H9 (cell line): ENCODE data around the gene RGPD3. TPM values are rescaled to one million over a fixed set of nuclear protein-coding genes. Genes with fewer than 3 reads are reported as not detected.
"Not testable (repeated sequence)": the region's sequence is repeated elsewhere in the genome, so short reads cannot be mapped to it uniquely, and the experiment has no call there.

Source experiments
- DNase-seq: peaks from one replicate; pipeline ENCODE4 v3.0.0-alpha.2; 2017
- H2AFZ ChIP-seq: one replicate; pipeline ENCODE4 v1.6.1; 2013; ENCODE audit warnings: mild to moderate bottlenecking, low read length, control low read depth, moderate library complexity
- H2AK5ac ChIP-seq: 2 replicates; pipeline ENCODE4 v1.6.1; 2013; ENCODE audit warnings: low read length, control low read depth, mixed read lengths; ENCODE audit not compliant: insufficient read length
- H2BK120ac ChIP-seq: one replicate; pipeline ENCODE4 v1.6.1; 2013; ENCODE audit warnings: low read depth, mild to moderate bottlenecking, low read length, control low read depth, inconsistent platforms; ENCODE audit not compliant: poor library complexity, severe bottlenecking
- H2BK12ac ChIP-seq: 2 replicates; pipeline ENCODE4 v1.6.1; 2013; ENCODE audit warnings: low read length, control low read depth, mixed read lengths, low read depth; ENCODE audit not compliant: insufficient read length
- H2BK15ac ChIP-seq: 2 replicates; pipeline ENCODE4 v1.6.1; 2013; ENCODE audit warnings: low read depth, low read length, control low read depth
- H2BK20ac ChIP-seq: one replicate; pipeline ENCODE4 v1.6.1; 2013; ENCODE audit warnings: low read depth, mild to moderate bottlenecking, low read length, control low read depth, inconsistent platforms; ENCODE audit not compliant: poor library complexity, severe bottlenecking
- H2BK5ac ChIP-seq: 2 replicates; pipeline ENCODE4 v1.6.1; 2013; ENCODE audit warnings: low read length, control low read depth, mixed read lengths; ENCODE audit not compliant: insufficient read length
- H3K14ac ChIP-seq: 2 replicates; pipeline ENCODE4 v1.6.1; 2013; ENCODE audit warnings: low read length, control low read depth; ENCODE audit not compliant: insufficient read depth
- H3K18ac ChIP-seq: 2 replicates; pipeline ENCODE4 v1.6.1; 2013; ENCODE audit warnings: low read depth, mild to moderate bottlenecking, mixed read lengths, low read length, control low read depth; ENCODE audit not compliant: insufficient read length
- H3K23ac ChIP-seq: 2 replicates; pipeline ENCODE4 v1.6.1; 2013; ENCODE audit warnings: low read length, control low read depth, mixed read lengths, low read depth; ENCODE audit not compliant: insufficient read length
- H3K23me2 ChIP-seq: 2 replicates; pipeline ENCODE4 v1.6.1; 2013; ENCODE audit warnings: low read depth, mild to moderate bottlenecking, mixed read lengths, low read length, control low read depth; ENCODE audit not compliant: insufficient read length, poor library complexity, severe bottlenecking
- H3K27ac ChIP-seq: 2 replicates; pipeline ENCODE4 v1.5.1; 2013; ENCODE audit warnings: low read length, control low read depth, mixed read lengths, low read depth; ENCODE audit not compliant: insufficient read length
- H3K27me3 ChIP-seq: 2 replicates; pipeline ENCODE4 v1.6.1; 2013; ENCODE audit warnings: low read length, control low read depth, inconsistent platforms; ENCODE audit not compliant: insufficient read depth
- H3K4ac ChIP-seq: 2 replicates; pipeline ENCODE4 v1.6.1; 2013; ENCODE audit warnings: low read depth, mild to moderate bottlenecking, control low read depth, inconsistent platforms, low read length, moderate library complexity
- H3K4me1 ChIP-seq: 2 replicates; pipeline ENCODE4 v1.6.1; 2013; ENCODE audit warnings: low read length, control low read depth, inconsistent platforms; ENCODE audit not compliant: insufficient read depth
- H3K4me2 ChIP-seq: 2 replicates; pipeline ENCODE4 v1.6.1; 2013; ENCODE audit warnings: low read length, control low read depth, mixed read lengths; ENCODE audit not compliant: insufficient read length, insufficient read depth
- H3K56ac ChIP-seq: 2 replicates; pipeline ENCODE4 v1.6.1; 2013; ENCODE audit warnings: low read depth, mild to moderate bottlenecking, mixed read lengths, low read length, control low read depth; ENCODE audit not compliant: insufficient read length
- H3K79me1 ChIP-seq: 2 replicates; pipeline ENCODE4 v1.6.1; 2013; ENCODE audit warnings: low read depth, mild to moderate bottlenecking, moderate library complexity, low read length, control low read depth, inconsistent platforms; ENCODE audit not compliant: insufficient read depth, poor library complexity, severe bottlenecking
- H3K79me2 ChIP-seq: 2 replicates; pipeline ENCODE4 v1.6.1; 2013; ENCODE audit warnings: low read length, control low read depth, inconsistent platforms; ENCODE audit not compliant: insufficient read depth
- H3K9ac ChIP-seq: 2 replicates; pipeline ENCODE4 v1.6.1; 2013; ENCODE audit warnings: low read length, control low read depth, mixed read lengths; ENCODE audit not compliant: insufficient read length; ENCODE audit errors: extremely low read depth
- H3K9me3 ChIP-seq: one replicate; pipeline ENCODE4 v1.6.1; 2013; ENCODE audit warnings: low read depth, low read length, inconsistent platforms; ENCODE audit not compliant: control insufficient read depth
- H3T11ph ChIP-seq: one replicate; pipeline ENCODE4 v1.6.1; 2013; ENCODE audit warnings: mild to moderate bottlenecking, low read length, control low read depth, inconsistent platforms
- H4K20me1 ChIP-seq: one replicate; pipeline ENCODE4 v1.6.1; 2013; ENCODE audit not compliant: control insufficient read depth, insufficient read length, insufficient read depth
- H4K5ac ChIP-seq: 2 replicates; pipeline ENCODE4 v1.6.1; 2013; ENCODE audit warnings: low read depth, mild to moderate bottlenecking, mixed read lengths, low read length, control low read depth; ENCODE audit not compliant: insufficient read length
- H4K8ac ChIP-seq: replicated peaks from 2 replicates; pipeline ENCODE4 v1.6.1; 2013; ENCODE audit warnings: low read length, control low read depth, mixed read lengths, low read depth; ENCODE audit not compliant: insufficient read length
- H4K91ac ChIP-seq: 2 replicates; pipeline ENCODE4 v1.6.1; 2013; ENCODE audit warnings: low read depth, mild to moderate bottlenecking, moderate library complexity, mixed read lengths, low read length, control low read depth; ENCODE audit not compliant: insufficient read length
- H3K27ac Mint-ChIP-seq, 3 experiments: 2 replicates in 2 of 3; 3 replicates in 1 of 3; pipeline ENCODE4 v1.8.0; 2020 to 2021; ENCODE audit warnings: mixed read lengths in 3 of 3, mild to moderate bottlenecking in 1 of 3, moderate library complexity in 1 of 3
- H3K27me3 Mint-ChIP-seq: 2 replicates; pipeline ENCODE4 v1.8.0; 2021; ENCODE audit warnings: low read depth, mild to moderate bottlenecking, moderate library complexity, mixed read lengths
- H3K36me3 Mint-ChIP-seq, 3 experiments: 2 replicates in 2 of 3; 3 replicates in 1 of 3; pipeline ENCODE4 v1.8.0; 2020 to 2021; ENCODE audit warnings: low read depth in 3 of 3, mixed read lengths in 3 of 3; ENCODE audit not compliant: insufficient read depth in 1 of 3
- H3K4me1 Mint-ChIP-seq, 2 experiments: 2 replicates each; pipeline ENCODE4 v1.8.0; 2020; ENCODE audit warnings: mixed read lengths in 2 of 2
- H3K4me3 Mint-ChIP-seq, 2 experiments: 2 replicates in 1 of 2; 3 replicates in 1 of 2; pipeline ENCODE4 v1.8.0; 2020 to 2021; ENCODE audit warnings: mild to moderate bottlenecking in 2 of 2, mixed read lengths in 2 of 2, moderate library complexity in 1 of 2
- H3K9me3 Mint-ChIP-seq, 2 experiments: 2 replicates in 1 of 2; 3 replicates in 1 of 2; pipeline ENCODE4 v1.8.0; 2020; ENCODE audit warnings: mild to moderate bottlenecking in 2 of 2, mixed read lengths in 2 of 2, moderate library complexity in 1 of 2
- WGBS: extraction: QIAGEN DNeasy Blood & Tissue Kit; methylation state at CpG from one replicate; pipeline ENCODE4 v1.1.7; 2013; ENCODE audit warnings: missing lambda C conversion rate, low lambda C conversion rate, mixed read lengths; ENCODE audit not compliant: insufficient read length; ENCODE audit errors: extremely low coverage; 5-methylcytosine and 5-hydroxymethylcytosine counted together
- total RNA-seq: library from RNA; stranded (reverse); gene quantifications from 2 replicates; pipeline ENCODE4 v1.2.1, GENCODE V29; 2021

The RGPD3 gene
- total RNA-seq, 1 experiment from 2014 or later = 0.15 TPM

GRCh38 chr2:106506002-106506687 is 37.9 kb upstream of the RGPD3 start:
- H3K79me2 ChIP-seq, H3K9me3 ChIP-seq, H3T11ph ChIP-seq, H3K23ac ChIP-seq, H3K79me1 ChIP-seq, H2BK20ac ChIP-seq, H3K4ac ChIP-seq, H3K36me3 Mint-ChIP-seq, H3K27ac Mint-ChIP-seq, H4K8ac ChIP-seq, H3K27me3 ChIP-seq, DNase-seq, H2BK120ac ChIP-seq, H2AK5ac ChIP-seq, H3K27me3 Mint-ChIP-seq, H2BK5ac ChIP-seq, H2AFZ ChIP-seq, H3K14ac ChIP-seq, H4K91ac ChIP-seq, H3K9me3 Mint-ChIP-seq, H2BK15ac ChIP-seq, H3K4me2 ChIP-seq, H3K4me3 Mint-ChIP-seq, H4K5ac ChIP-seq, H3K27ac ChIP-seq, H3K18ac ChIP-seq, H4K20me1 ChIP-seq, H3K9ac ChIP-seq, H3K4me1 Mint-ChIP-seq, H3K4me1 ChIP-seq, H2BK12ac ChIP-seq, H3K56ac ChIP-seq, H3K23me2 ChIP-seq: not testable (repeated sequence)
- WGBS = no CpG with 5 or more reads among the region's 9 CpGs

DNA sequence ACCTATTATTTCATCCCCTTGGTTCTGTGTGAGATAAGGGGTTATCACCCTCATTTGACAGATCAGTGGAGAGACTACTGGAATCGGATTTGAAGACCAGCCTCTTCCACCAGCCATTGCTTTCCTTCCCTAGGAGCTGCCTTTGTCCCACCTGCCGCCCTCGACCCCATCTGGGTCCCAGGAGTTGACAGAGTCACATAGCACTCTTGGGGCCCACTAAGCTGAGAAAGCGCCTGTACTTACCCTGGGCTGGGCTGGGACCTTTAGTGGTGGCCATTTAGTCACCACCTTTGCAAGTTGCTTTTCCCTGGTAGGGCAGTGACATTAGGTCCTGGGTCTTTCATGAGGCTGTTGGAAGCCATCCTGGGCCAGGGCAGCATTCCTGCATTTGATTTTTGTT is 36.6 kb upstream of the RGPD3 start:
- H3K27me3 ChIP-seq, H2BK5ac ChIP-seq, H3K4me3 Mint-ChIP-seq, H3T11ph ChIP-seq, H2AK5ac ChIP-seq, H3K18ac ChIP-seq, H4K5ac ChIP-seq, H2BK20ac ChIP-seq, H3K4me2 ChIP-seq, H3K14ac ChIP-seq, H3K9me3 ChIP-seq, H4K8ac ChIP-seq, H3K23ac ChIP-seq, H3K56ac ChIP-seq, H3K79me1 ChIP-seq, H3K79me2 ChIP-seq, H4K91ac ChIP-seq, H3K36me3 Mint-ChIP-seq, H3K4me1 ChIP-seq, H3K27me3 Mint-ChIP-seq, H3K4me1 Mint-ChIP-seq, DNase-seq, H2BK15ac ChIP-seq, H2BK12ac ChIP-seq, H3K9ac ChIP-seq, H2AFZ ChIP-seq, H4K20me1 ChIP-seq, H3K4ac ChIP-seq, H3K23me2 ChIP-seq, H2BK120ac ChIP-seq, H3K9me3 Mint-ChIP-seq, H3K27ac ChIP-seq: not testable (repeated sequence)
- H3K27ac Mint-ChIP-seq = peak overlapping the region in 1 of 3 experiments; percentile 91; a peak in 1 of 7 replicates
- WGBS = no CpG with 5 or more reads among the region's 4 CpGs
